Astrocyte (in vitro differentiated cells and primary cell): Measurements from ENCODE around the gene GLB1L.

Experiments
- CTCF ChIP-seq: IDR thresholded peaks from 2 replicates; pipeline ENCODE4 v1.5.1; 2011; ENCODE audit warnings: low read depth, mild to moderate bottlenecking, inconsistent platforms, low read length, moderate library complexity; ENCODE audit not compliant: insufficient read depth
- EZH2 ChIP-seq: IDR thresholded peaks from 2 replicates; pipeline ENCODE4 v1.6.1; 2012; ENCODE audit warnings: mild to moderate bottlenecking, low read length, inconsistent platforms; ENCODE audit not compliant: insufficient read depth

GRCh38 chr2:219285894-219286425, 40.7 kb upstream of the GLB1L start:
- TF ChIP-seq CTCF (no peak), EZH2 (no peak)
